ENCODE results near the gene ERBB2. TPM values are rescaled to one million over a fixed set of nuclear protein-coding genes. Genes with fewer than 3 reads are reported as not detected.
"Not testable (repeated sequence)": the region's sequence is repeated elsewhere in the genome, so short reads cannot be mapped to it uniquely, and the experiment has no call there.

Gene ERBB2
- total RNA-seq, 1 experiment from 2014 or later = 1.8 TPM

- DNase-seq (ENCODE audit: low read depth) = no peak
These were observed 63.4 kb downstream of the ERBB2 start for GRCh38 chr17:39763051-39763820.

GRCh38 chr17:39764171-39764570 lies 64.3 kb downstream of the ERBB2 start:
- DNase-seq (ENCODE audit: low read depth) = not testable (repeated sequence)

GRCh38 chr17:39765175-39765574 lies 65.3 kb downstream of the ERBB2 start:
- no peak for DNase-seq (ENCODE audit: low read depth)

- DNase-seq (ENCODE audit: low read depth) = no peak
These were observed 65.9 kb downstream of the ERBB2 start for GRCh38 chr17:39765766-39766165.

- no peak for DNase-seq (ENCODE audit: low read depth)
These were observed 67.3 kb downstream of the ERBB2 start for GRCh38 chr17:39767147-39767546.

- DNase-seq (ENCODE audit: low read depth) = peak; percentile 97
These were observed 70.2 kb downstream of the ERBB2 start for GRCh38 chr17:39769974-39770587.

GRCh38 chr17:39772415-39772814 lies 72.6 kb downstream of the ERBB2 start:
- DNase-seq (ENCODE audit: low read depth) = no peak

GRCh38 chr17:39772987-39773934 lies 73.4 kb downstream of the ERBB2 start:
- no peak for DNase-seq (ENCODE audit: low read depth)

- DNase-seq (ENCODE audit: low read depth) = no peak
These were observed 74.2 kb downstream of the ERBB2 start for GRCh38 chr17:39774047-39774446.

GRCh38 chr17:39775031-39775430 lies 75.2 kb downstream of the ERBB2 start:
- no peak for DNase-seq (ENCODE audit: low read depth)

GRCh38 chr17:39776252-39776651 lies 76.4 kb downstream of the ERBB2 start:
- DNase-seq (ENCODE audit: low read depth) = no peak

- DNase-seq (ENCODE audit: low read depth) = no peak
These were observed 77.9 kb downstream of the ERBB2 start for GRCh38 chr17:39777534-39778365.

Other genes with a start within 250 kb of the ERBB2 start
- 15.3 and 18.7 TPM in 2 replicates for gene MED1, start 248.8 kb upstream of the ERBB2 start, total RNA-seq (2014; rRNA removed; shearing (Covaris generic))
- gene CDK12, start 238.6 kb upstream of the ERBB2 start, total RNA-seq (2014; rRNA removed; shearing (Covaris generic)) = 21.5 and 30.7 TPM in 2 replicates
- gene NEUROD2, start 92.1 kb upstream of the ERBB2 start, total RNA-seq (2014; rRNA removed; shearing (Covaris generic)) = not detected in 2 replicates
- gene PPP1R1B, start 73.1 kb upstream of the ERBB2 start, total RNA-seq (2014; rRNA removed; shearing (Covaris generic)) = not detected in 2 replicates
- gene STARD3, start 62.9 kb upstream of the ERBB2 start, total RNA-seq (2014; rRNA removed; shearing (Covaris generic)) = 20.8 and 33.1 TPM in 2 replicates
- 0.05 TPM in 1 of 2 replicates, not detected in the other for gene TCAP, start 34.7 kb upstream of the ERBB2 start, total RNA-seq (2014; rRNA removed; shearing (Covaris generic))
- gene PNMT, start 31.6 kb upstream of the ERBB2 start, total RNA-seq (2014; rRNA removed; shearing (Covaris generic)) = not detected in 2 replicates
- 9.2 and 13.0 TPM in 2 replicates for gene PGAP3, start 12.0 kb upstream of the ERBB2 start, total RNA-seq (2014; rRNA removed; shearing (Covaris generic))
- gene MIEN1, start 30.5 kb downstream of the ERBB2 start, total RNA-seq (2014; rRNA removed; shearing (Covaris generic)) = 84.5 and 89.4 TPM in 2 replicates
- not detected in 2 replicates for gene GRB7, start 37.9 kb downstream of the ERBB2 start, total RNA-seq (2014; rRNA removed; shearing (Covaris generic))
- not detected in 2 replicates for gene IKZF3, start 164.2 kb downstream of the ERBB2 start, total RNA-seq (2014; rRNA removed; shearing (Covaris generic))
- gene ZPBP2, start 168.1 kb downstream of the ERBB2 start, total RNA-seq (2014; rRNA removed; shearing (Covaris generic)) = not detected in 2 replicates
- gene GSDMB, start 218.6 kb downstream of the ERBB2 start, total RNA-seq (2014; rRNA removed; shearing (Covaris generic)) = 0.15 and 1.5 TPM in 2 replicates
- 28.9 and 42.7 TPM in 2 replicates for gene ORMDL3, start 227.5 kb downstream of the ERBB2 start, total RNA-seq (2014; rRNA removed; shearing (Covaris generic))
- gene LRRC3C, start 227.7 kb downstream of the ERBB2 start, total RNA-seq (2014; rRNA removed; shearing (Covaris generic)) = not detected in 2 replicates

Measured in M059J (cell line).